HG02571 (cell line): ENCODE results near the gene RPL6.

Experiments used
- ATAC-seq: cut with Tn5 transposase; IDR thresholded peaks from one replicate; pipeline ENCODE4 v1.9.1; 2021; ENCODE audit warnings: mild to moderate bottlenecking, moderate library complexity; ENCODE audit not compliant: unreplicated experiment

Gene RPL6

DNA sequence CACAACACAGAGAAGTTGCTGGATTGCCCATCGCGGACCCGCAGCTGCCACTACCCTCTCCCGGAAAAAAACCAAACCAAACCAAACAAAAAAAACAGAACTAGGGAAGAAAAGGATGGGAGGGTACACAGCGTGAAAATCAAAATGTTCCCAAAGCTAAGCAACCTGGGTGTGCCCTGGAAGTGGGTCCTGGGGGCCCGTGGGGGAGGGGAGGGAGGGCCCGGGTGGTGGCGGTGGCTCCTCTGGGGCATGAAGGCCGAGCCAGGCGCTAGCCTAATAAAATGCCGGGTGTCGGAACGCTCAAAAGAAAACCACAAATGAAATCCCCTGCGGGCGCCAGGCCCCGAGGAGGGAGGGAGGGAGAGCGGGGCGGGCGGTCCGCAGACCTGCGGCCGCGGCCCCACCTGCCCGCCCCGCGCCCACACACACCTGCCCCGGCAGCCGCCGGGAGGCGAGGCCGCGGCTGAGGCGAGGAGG is 28.0 kb downstream of the RPL6 start:
- peak; percentile 39 for ATAC-seq

GRCh38 chr12:112380663-112381405 is 28.6 kb downstream of the RPL6 start:
- ATAC-seq: no peak

- no peak for ATAC-seq
Measured at GRCh38 chr12:112375105-112375504, 34.3 kb downstream of the RPL6 start.

DNA sequence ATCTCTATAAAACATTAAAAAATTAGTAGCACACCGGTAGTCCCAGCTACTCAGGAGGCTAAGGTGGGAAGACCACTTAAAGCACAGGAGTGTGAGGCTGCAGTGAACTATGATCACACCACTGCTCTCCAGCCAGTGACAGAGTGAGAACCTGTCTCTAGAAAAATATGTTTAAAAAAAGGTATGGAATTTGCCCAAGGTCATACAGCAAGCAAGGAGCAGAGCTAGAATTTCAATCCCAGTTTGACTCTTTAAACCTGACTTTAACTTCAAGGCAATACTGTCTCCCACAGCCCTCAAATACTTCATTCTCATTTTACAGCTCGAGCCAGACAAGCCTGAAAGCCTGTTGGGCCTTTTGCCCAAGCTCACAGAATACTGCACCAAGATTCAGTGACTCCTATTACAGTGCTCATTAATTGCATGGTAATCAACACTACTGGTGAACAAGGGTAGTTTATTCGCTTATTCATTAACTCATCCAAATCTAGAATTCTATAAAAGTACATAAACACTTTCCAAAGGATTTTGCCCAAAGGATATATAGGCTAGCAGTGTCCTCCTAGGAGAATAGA is 35.2 kb downstream of the RPL6 start:
- no peak for ATAC-seq

GRCh38 chr12:112370868-112371510 is 38.4 kb downstream of the RPL6 start:
- no peak for ATAC-seq

- no peak for ATAC-seq
Measured at GRCh38 chr12:112370199-112370598, 39.2 kb downstream of the RPL6 start.

DNA sequence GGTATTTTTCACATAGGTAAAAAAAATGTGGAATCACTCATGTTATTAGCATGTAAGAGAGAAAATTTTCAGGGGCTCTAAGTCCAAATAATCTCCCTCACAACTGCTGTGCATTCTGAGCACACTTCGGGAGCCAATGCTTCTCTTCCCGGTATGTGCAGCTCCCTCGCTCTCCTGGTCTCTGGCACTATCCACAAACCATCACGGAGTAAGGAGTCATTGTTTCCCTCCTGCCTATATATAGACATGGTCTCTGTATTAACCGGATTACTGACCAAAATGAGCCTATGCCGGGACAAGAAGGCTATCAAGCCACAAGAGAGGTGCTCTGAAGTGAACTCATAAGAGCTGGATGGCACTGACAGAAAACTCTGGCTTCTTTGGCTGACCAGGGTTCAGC is 40.5 kb downstream of the RPL6 start:
- no peak for ATAC-seq

DNA sequence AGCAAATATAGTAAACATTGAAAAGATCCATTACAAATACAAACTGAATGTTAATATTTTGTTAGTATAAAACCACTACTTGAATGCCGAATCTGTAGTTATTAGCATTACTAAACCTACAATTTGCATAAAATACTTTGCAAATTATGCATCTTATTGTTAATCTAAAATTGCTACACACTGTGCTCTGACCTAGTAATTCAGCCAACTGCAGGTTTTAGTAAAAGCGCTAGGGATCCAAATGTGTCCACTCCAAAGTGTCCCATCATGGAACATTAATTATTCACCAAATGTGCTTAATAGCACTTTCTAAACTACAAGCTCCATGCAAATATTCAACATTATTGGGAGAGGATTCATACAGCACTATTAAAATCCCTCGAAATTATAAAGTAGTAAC is 41.4 kb downstream of the RPL6 start:
- ATAC-seq: no peak

- ATAC-seq: no peak
Measured at GRCh38 chr12:112362310-112362709, 47.1 kb downstream of the RPL6 start.

DNA sequence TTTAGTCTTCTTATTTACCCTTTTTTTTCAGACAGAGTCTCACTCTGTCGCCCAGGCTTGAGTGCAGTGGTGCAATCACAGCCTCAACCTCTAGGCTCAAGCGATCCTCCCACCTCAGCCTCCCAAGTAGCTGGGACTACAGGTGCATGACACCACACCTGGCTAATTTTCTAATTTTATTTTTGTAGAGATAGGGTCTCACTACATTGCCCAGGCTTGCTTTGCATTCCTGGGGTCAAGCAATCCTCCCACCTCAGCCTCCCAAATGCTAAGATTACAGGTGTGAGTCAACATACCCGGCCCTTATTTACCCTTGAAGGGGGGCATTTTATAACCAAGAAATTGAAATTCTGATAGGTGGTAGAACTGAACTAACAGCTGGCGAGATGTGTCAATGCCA is 48.1 kb downstream of the RPL6 start:
- ATAC-seq: no peak

DNA sequence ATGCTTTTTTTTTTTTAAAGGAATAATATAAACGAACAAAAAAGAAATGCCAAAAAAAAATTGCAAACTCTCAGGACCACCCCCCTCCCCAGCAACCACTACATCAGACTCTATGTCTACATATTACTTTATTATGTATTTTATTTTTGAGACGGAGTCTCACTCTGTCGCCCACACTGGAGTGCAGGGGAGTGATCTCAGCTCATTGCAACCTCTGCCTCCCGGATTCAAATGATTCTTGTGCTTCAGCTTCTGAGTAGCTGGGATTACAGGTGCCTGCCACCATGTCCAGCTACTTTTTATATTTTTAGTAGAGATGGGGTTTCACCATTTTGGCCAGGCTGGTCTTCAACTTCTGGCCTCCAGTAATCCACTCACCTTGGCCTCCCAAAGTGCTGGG is 50.1 kb downstream of the RPL6 start:
- no peak for ATAC-seq

- no peak for ATAC-seq
Measured at GRCh38 chr12:112357214-112357613, 52.2 kb downstream of the RPL6 start.
